Natural killer cell (primary cell): ENCODE measurements around the gene BCAS1. TPM values are rescaled to one million over a fixed set of nuclear protein-coding genes. Genes with fewer than 3 reads are reported as not detected.

Source experiments
- ATAC-seq, 3 donors: fragments of 150-1000 bp in 2 of 3; fragments of 200-7000 bp in 1 of 3; cut with Tn5 transposase; 1 replicate in 1 of 3; 2 replicates in 2 of 3; pipeline ENCODE4 v1.10.0; 2021; ENCODE audit warnings: mild to moderate bottlenecking in 2 of 3, moderate library complexity in 2 of 3
- DNase-seq, 2 donors: peaks; one replicate each; pipeline versions ENCODE4 v3.0.0 to v3.0.0-alpha.2; 2013 to 2021; ENCODE audit warnings: mixed read lengths in 1 of 2
- H3K27ac ChIP-seq: one replicate; pipeline ENCODE4 v1.5.1; 2013; ENCODE audit warnings: mild to moderate bottlenecking, low read length
- H3K27me3 ChIP-seq: one replicate; pipeline ENCODE4 v1.6.1; 2013; ENCODE audit warnings: low read length; ENCODE audit not compliant: control insufficient read depth, insufficient read depth
- H3K36me3 ChIP-seq: one replicate; pipeline ENCODE4 v1.6.1; 2013; ENCODE audit warnings: low read length; ENCODE audit not compliant: control insufficient read depth, insufficient read depth
- H3K4me1 ChIP-seq: one replicate; pipeline ENCODE4 v1.6.1; 2013; ENCODE audit warnings: low read length; ENCODE audit not compliant: control insufficient read depth, insufficient read depth
- H3K4me3 ChIP-seq: one replicate; pipeline ENCODE4 v1.5.1; 2013; ENCODE audit warnings: low read length
- H3K9me3 ChIP-seq: one replicate; pipeline ENCODE4 v1.6.1; 2013; ENCODE audit warnings: low read length; ENCODE audit not compliant: control insufficient read depth, insufficient read depth
- H3K27ac Mint-ChIP-seq, 2 donors: one replicate each; pipeline ENCODE4 v1.8.0; 2022; ENCODE audit warnings: mild to moderate bottlenecking in 2 of 2, mixed read lengths in 2 of 2, moderate library complexity in 1 of 2
- H3K27me3 Mint-ChIP-seq, 2 donors: one replicate each; pipeline ENCODE4 v1.8.0; 2022; ENCODE audit warnings: low read depth in 2 of 2, mixed read lengths in 2 of 2
- H3K36me3 Mint-ChIP-seq: one replicate; pipeline ENCODE4 v1.8.0; 2022; ENCODE audit warnings: mixed read lengths
- H3K4me1 Mint-ChIP-seq, 2 donors: one replicate each; pipeline ENCODE4 v1.8.0; 2022; ENCODE audit warnings: mixed read lengths in 2 of 2
- H3K4me3 Mint-ChIP-seq: one replicate; pipeline ENCODE4 v1.8.0; 2022; ENCODE audit warnings: mild to moderate bottlenecking, moderate library complexity, mixed read lengths
- H3K9me3 Mint-ChIP-seq, 2 donors: one replicate each; pipeline ENCODE4 v1.8.0; 2022; ENCODE audit warnings: mixed read lengths in 2 of 2
- CTCF ChIP-seq: fragments of 200-600 bp; IDR thresholded peaks from one replicate; pipeline ENCODE4 v1.8.0; 2022; ENCODE audit warnings: antibody characterized with exemption
- whole genome bisulfite sequencing: methylation state at CpG from one replicate; pipeline ENCODE4 v1.1.7; 2013; ENCODE audit warnings: missing lambda C conversion rate; ENCODE audit not compliant: insufficient coverage; 5-methylcytosine and 5-hydroxymethylcytosine counted together
- intact Hi-C: fragments of 100-400 bp; cut with micrococcal nuclease; formaldehyde crosslinking; loops from one replicate; pipeline ENCODE4 v1.14.2; 2022
- total RNA-seq, 4 donors: library from RNA; stranded (reverse); fragments of 120-200 nt in 1 of 4; gene quantifications; one replicate each; pipeline versions ENCODE4 v1.2.3 to v1.2.4, GENCODE V29; 2013 to 2022

The BCAS1 gene
- total RNA-seq, 3 donors from 2014 or later (not counting 1 experiment from before 2014, with no cell fraction given), result 0.31 to 1.2 (median 0.68) TPM

GRCh38 chr20:53925651-53926401, 144.6 kb downstream of the BCAS1 start:
- intact Hi-C loops, result no loop called here
- Histone ChIP-seq H3K9me3 (no peaks in the 10 kb centered on the region), H3K4me3 (no peak overlapping the region), H3K36me3 (no peaks in the 10 kb centered on the region), H3K27me3 (no peaks in the 10 kb centered on the region), H3K27ac (peak overlapping the region; percentile 46), H3K4me1 (peaks cover 16% of the 10 kb centered on the region)
- Mint-ChIP-seq H3K4me1 (peaks cover 17 to 27% of the 10 kb centered on the region in 2 donors), H3K36me3 (no peaks in the 10 kb centered on the region), H3K9me3 (no peaks in the 10 kb centered on the region), H3K4me3 (no peak overlapping the region), H3K27ac (no peak overlapping the region), H3K27me3 (no peaks in the 10 kb centered on the region)
- WGBS, result 90% methylated on average over 12 of the region's 12 CpGs
- ATAC-seq, result no peak
- no peak for TF ChIP-seq CTCF
- no peak for DNase-seq

GRCh38 chr20:53923566-53924369, 146.6 kb downstream of the BCAS1 start:
- WGBS, result 92% methylated on average over 6 of the region's 7 CpGs
- H3K9me3 Mint-ChIP-seq, result no peaks in the 10 kb centered on the region
- Histone ChIP-seq H3K27ac (no peak overlapping the region), H3K4me1 (peaks cover 11% of the 10 kb centered on the region), H3K4me3 (no peak overlapping the region), H3K9me3 (no peaks in the 10 kb centered on the region), H3K36me3 (no peaks in the 10 kb centered on the region), H3K27me3 (no peaks in the 10 kb centered on the region)
- no peaks in the 10 kb centered on the region for H3K36me3 Mint-ChIP-seq
- H3K4me3 Mint-ChIP-seq, result no peak overlapping the region
- TF ChIP-seq CTCF, result no peak
- no peak for ATAC-seq
- no peaks in the 10 kb centered on the region for H3K27me3 Mint-ChIP-seq
- DNase-seq, result no peak
- H3K4me1 Mint-ChIP-seq, result peaks cover 9 to 13% of the 10 kb centered on the region in 2 donors
- intact Hi-C loops, result no loop called here
- H3K27ac Mint-ChIP-seq, result no peak overlapping the region

DNA sequence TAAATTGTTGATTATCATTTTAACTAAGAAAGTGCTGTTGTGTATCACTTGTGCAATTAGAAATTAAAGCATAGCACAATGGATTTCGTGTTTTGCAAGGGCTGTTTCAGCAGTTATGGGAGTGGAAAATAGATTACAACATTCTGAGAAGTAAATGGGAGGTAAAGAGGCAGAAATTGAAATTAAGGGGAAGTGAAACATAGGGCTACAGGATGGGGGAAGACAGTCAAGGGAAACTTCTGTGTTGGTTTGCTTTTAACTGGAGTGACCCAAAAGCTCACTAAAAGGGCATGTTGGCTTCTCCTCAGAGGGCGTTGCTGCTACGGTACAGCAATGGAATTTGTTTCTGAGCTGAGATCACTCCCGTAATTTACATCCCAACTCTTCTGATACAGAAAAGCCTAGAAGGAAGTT, 147.5 kb downstream of the BCAS1 start:
- 51% methylated on average over 2 of the region's 4 CpGs for WGBS
- peaks cover 9 to 13% of the 10 kb centered on the region in 2 donors for H3K4me1 Mint-ChIP-seq
- DNase-seq (no peak), ATAC-seq (no peak)
- H3K27ac Mint-ChIP-seq, result no peak overlapping the region
- H3K4me1 ChIP-seq, result peaks cover 11% of the 10 kb centered on the region
- H3K27me3 Mint-ChIP-seq, result no peaks in the 10 kb centered on the region
- no peak for TF ChIP-seq CTCF
- H3K36me3 Mint-ChIP-seq, result no peaks in the 10 kb centered on the region
- H3K9me3 Mint-ChIP-seq, result no peaks in the 10 kb centered on the region
- no peaks in the 10 kb centered on the region for H3K9me3 ChIP-seq
- no peak overlapping the region for H3K4me3 ChIP-seq
- intact Hi-C loops, result no loop called here
- H3K4me3 Mint-ChIP-seq, result no peak overlapping the region
- no peaks in the 10 kb centered on the region for H3K27me3 ChIP-seq
- no peak overlapping the region for H3K27ac ChIP-seq
- no peaks in the 10 kb centered on the region for H3K36me3 ChIP-seq
